Fibroblast of lung (primary cell): ENCODE data around the gene OR56A5. TPM values are rescaled to one million over a fixed set of nuclear protein-coding genes. Genes with fewer than 3 reads are reported as not detected.

Experiments used
- DNase-seq, 2 donors: peaks; one replicate each; pipeline versions ENCODE4 v3.0.0 to v3.0.0-alpha.2; 2010; ENCODE audit warnings: low read depth in 2 of 2
- H2AFZ ChIP-seq: 2 replicates; pipeline ENCODE4 v1.5.1; 2012; ENCODE audit warnings: low read length, control low read depth, inconsistent platforms
- H3K27ac ChIP-seq: 2 replicates; pipeline ENCODE4 v1.5.1; 2011; ENCODE audit warnings: low read length, control low read depth; ENCODE audit not compliant: insufficient read depth
- H3K27me3 ChIP-seq: 2 replicates; pipeline ENCODE4 v1.5.1; 2011; ENCODE audit warnings: mild to moderate bottlenecking, low read length; ENCODE audit not compliant: control insufficient read depth, insufficient read depth
- H3K36me3 ChIP-seq: 2 replicates; pipeline ENCODE4 v1.5.1; 2011; ENCODE audit warnings: low read length; ENCODE audit not compliant: control insufficient read depth, insufficient read depth
- H3K4me1 ChIP-seq: 2 replicates; pipeline ENCODE4 v1.5.1; 2011; ENCODE audit warnings: low read length; ENCODE audit not compliant: control insufficient read depth, insufficient read depth; ENCODE audit errors: extremely low read depth
- H3K4me2 ChIP-seq: 2 replicates; pipeline ENCODE4 v1.5.1; 2011; ENCODE audit warnings: low read length, control low read depth; ENCODE audit not compliant: insufficient read depth; ENCODE audit errors: extremely low read depth
- H3K4me3 ChIP-seq, 4 experiments: fragments of 200-600 bp in 1 of 4; sonication (generic) in 1 of 4; replicated peaks in 1 of 4; 2 replicates each; pipeline ENCODE4 v1.5.1; 2011 to 2016; ENCODE audit warnings: low read length in 4 of 4, low read depth in 3 of 4, mild to moderate bottlenecking in 3 of 4, control low read depth in 2 of 4, inconsistent platforms in 1 of 4, mixed read lengths in 1 of 4; ENCODE audit not compliant: insufficient read depth in 1 of 4; ENCODE audit errors: control extremely low read depth in 1 of 4
- H3K79me2 ChIP-seq: 2 replicates; pipeline ENCODE4 v1.5.1; 2012; ENCODE audit warnings: mild to moderate bottlenecking, low read length, inconsistent platforms; ENCODE audit not compliant: control insufficient read depth, insufficient read depth
- H3K9ac ChIP-seq: 2 replicates; pipeline ENCODE4 v1.5.1; 2011; ENCODE audit warnings: mild to moderate bottlenecking, low read length, control low read depth; ENCODE audit not compliant: insufficient read depth
- H3K9me3 ChIP-seq: 2 replicates; pipeline ENCODE4 v1.5.1; 2012; ENCODE audit warnings: low read depth, low read length; ENCODE audit not compliant: control insufficient read depth, insufficient read depth
- H4K20me1 ChIP-seq: 2 replicates; pipeline ENCODE4 v1.5.1; 2011; ENCODE audit warnings: low read length; ENCODE audit not compliant: control insufficient read depth, insufficient read depth; ENCODE audit errors: extremely low read depth
- EZH2 ChIP-seq: IDR thresholded peaks from 2 replicates; pipeline ENCODE4 v1.5.1; 2012; ENCODE audit warnings: low read length, control low read depth, mild to moderate bottlenecking; ENCODE audit errors: missing control alignments
- polyA plus RNA-seq, 2 donors: library from polyadenylated mRNA; depleted of rRNA in 1 of 2; stranded (reverse) in 1 of 2; unstranded in 1 of 2; fragments of >200 nt; gene quantifications; 2 replicates each; pipeline ENCODE4 v1.2.1, GENCODE V29; 2011 to 2012; ENCODE audit warnings: missing spikeins in 1 of 2
- total RNA-seq: library from RNA; depleted of rRNA; stranded (reverse); fragments of >200 nt; gene quantifications from 2 replicates; pipeline ENCODE4 v1.2.1, GENCODE V29; 2014
- TF ChIP-seq, protein P1 (sequence below), 2 donors: IDR thresholded peaks in 1 of 2; conservative IDR thresholded peaks in 1 of 2; 1 replicate in 1 of 2; 2 replicates in 1 of 2; pipeline ENCODE4 v1.5.1; 2011 to 2012; ENCODE audit warnings: low read length in 2 of 2, control low read depth in 1 of 2, inconsistent platforms in 1 of 2, low read depth in 1 of 2, mild to moderate bottlenecking in 1 of 2

Gene OR56A5
- total and polyA plus RNA-seq, 2 donors (not counting 1 experiment from before 2014, with no cell fraction given): not detected

DNA sequence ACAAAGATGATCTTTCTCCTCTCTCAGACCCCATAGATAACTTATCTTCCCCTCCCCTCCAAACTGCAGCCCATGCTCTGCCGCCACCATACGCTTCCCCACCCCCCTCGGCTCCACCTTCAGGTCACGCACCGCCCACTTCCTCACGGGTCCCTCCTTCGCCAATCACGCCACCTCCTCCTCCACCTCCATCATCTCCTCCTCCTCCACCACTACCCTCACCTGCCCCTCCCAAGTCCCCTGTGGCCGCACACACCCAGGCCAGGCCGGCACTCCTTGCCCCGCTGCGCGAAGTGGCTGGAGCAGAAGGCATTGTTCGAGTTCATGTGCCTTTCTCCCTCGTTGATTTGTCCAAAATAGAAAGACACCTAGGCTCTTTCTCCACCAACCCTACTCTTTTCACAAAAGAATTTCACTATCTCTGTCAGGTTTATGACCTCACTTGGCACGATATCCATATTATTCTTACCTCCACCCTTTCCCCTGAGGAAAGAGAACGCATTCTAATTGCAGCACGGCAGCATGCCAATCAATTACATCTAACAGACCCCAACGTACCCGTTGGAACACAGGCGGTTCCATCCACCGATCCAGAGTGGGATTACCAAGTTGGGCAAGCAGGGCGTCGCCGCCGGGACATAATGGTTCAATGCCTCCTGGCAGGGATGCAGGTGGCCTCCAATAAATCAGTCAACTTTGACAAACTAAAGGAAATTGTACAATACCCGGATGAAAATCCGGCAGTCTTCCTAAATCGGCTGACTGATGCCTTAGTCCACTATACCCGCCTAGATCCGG is 38.5 kb downstream of the OR56A5 start:
- Histone ChIP-seq H3K4me1 (no peaks in the 10 kb centered on the region), H3K27ac (no peak overlapping the region), H4K20me1 (no peaks in the 10 kb centered on the region), H3K4me3 (no peak overlapping the region), H3K4me2 (no peak overlapping the region), H3K9me3 (no peaks in the 10 kb centered on the region), H2AFZ (no peak overlapping the region), H3K9ac (no peak overlapping the region), H3K79me2 (no peaks in the 10 kb centered on the region), H3K27me3 (no peaks in the 10 kb centered on the region), H3K36me3 (no peaks in the 10 kb centered on the region)
- no peak for DNase-seq
- TF ChIP-seq, protein P1, sequence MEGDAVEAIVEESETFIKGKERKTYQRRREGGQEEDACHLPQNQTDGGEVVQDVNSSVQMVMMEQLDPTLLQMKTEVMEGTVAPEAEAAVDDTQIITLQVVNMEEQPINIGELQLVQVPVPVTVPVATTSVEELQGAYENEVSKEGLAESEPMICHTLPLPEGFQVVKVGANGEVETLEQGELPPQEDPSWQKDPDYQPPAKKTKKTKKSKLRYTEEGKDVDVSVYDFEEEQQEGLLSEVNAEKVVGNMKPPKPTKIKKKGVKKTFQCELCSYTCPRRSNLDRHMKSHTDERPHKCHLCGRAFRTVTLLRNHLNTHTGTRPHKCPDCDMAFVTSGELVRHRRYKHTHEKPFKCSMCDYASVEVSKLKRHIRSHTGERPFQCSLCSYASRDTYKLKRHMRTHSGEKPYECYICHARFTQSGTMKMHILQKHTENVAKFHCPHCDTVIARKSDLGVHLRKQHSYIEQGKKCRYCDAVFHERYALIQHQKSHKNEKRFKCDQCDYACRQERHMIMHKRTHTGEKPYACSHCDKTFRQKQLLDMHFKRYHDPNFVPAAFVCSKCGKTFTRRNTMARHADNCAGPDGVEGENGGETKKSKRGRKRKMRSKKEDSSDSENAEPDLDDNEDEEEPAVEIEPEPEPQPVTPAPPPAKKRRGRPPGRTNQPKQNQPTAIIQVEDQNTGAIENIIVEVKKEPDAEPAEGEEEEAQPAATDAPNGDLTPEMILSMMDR (conservative IDR thresholded peaks at IDR 0.05 in 1 of 2, IDR thresholded peaks at IDR 0.05 in 1 of 2; ENCODE audit: low read depth in 1 of 2, low read length in 2 of 2): no peak
- TF ChIP-seq EZH2: no peak

DNA sequence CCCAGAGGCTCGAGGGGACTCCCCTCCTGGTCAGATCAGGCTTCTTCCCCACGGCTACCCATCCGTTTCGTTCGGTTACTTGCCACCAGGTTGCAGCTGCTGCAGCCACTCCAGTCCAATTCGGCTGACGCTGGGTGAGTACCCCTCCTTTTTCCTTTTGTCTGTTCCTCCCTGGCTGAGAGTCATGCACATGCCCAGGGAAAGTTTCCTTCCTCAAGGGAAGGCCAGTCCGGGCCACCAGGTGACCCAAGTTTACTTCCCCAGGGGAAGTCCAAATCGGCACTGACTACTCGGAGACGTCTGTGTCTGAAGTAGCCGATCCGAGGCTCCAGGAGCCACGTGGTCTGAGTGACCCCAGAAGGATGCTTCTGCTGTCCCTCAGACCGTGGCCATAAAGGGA is 39.5 kb downstream of the OR56A5 start:
- Histone ChIP-seq H3K27ac (no peak overlapping the region), H3K9ac (no peak overlapping the region), H3K9me3 (no peaks in the 10 kb centered on the region), H3K4me2 (no peak overlapping the region), H3K4me3 (no peak overlapping the region), H3K4me1 (no peaks in the 10 kb centered on the region), H3K36me3 (no peaks in the 10 kb centered on the region), H3K27me3 (no peaks in the 10 kb centered on the region), H2AFZ (no peak overlapping the region), H4K20me1 (no peaks in the 10 kb centered on the region), H3K79me2 (no peaks in the 10 kb centered on the region)
- DNase-seq: no peak
- TF ChIP-seq EZH2: no peak
- TF ChIP-seq, protein P1 (conservative IDR thresholded peaks at IDR 0.05 in 1 of 2, IDR thresholded peaks at IDR 0.05 in 1 of 2; ENCODE audit: low read depth in 1 of 2, low read length in 2 of 2): no peak

DNA sequence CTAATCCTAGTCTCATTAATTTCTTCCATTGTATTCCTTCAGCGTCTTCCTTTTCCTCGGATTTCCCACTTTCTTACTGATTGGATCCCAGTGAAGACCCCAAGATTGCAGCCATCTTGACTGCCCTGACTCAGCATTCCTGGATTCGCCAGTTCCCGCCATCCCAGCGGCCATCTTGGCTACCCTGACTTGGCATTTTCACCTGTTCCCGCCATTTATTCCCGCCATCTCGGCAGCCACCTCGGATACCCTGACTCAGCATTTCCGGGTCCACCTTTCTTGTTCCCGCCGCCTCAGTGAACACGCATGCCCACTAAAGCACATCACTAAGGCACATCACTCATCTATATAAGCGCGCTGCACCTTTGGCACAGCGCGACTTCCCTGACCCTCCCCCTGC is 40.0 kb downstream of the OR56A5 start:
- H3K4me2 ChIP-seq: no peak overlapping the region
- H3K4me3 ChIP-seq: no peak overlapping the region
- no peaks in the 10 kb centered on the region for H3K4me1 ChIP-seq
- no peaks in the 10 kb centered on the region for H3K36me3 ChIP-seq
- H2AFZ ChIP-seq: no peak overlapping the region
- DNase-seq: no peak
- no peak overlapping the region for H3K27ac ChIP-seq
- H4K20me1 ChIP-seq: no peaks in the 10 kb centered on the region
- H3K9ac ChIP-seq: no peak overlapping the region
- no peaks in the 10 kb centered on the region for H3K27me3 ChIP-seq
- H3K79me2 ChIP-seq: no peaks in the 10 kb centered on the region
- TF ChIP-seq, protein P1 (conservative IDR thresholded peaks at IDR 0.05 in 1 of 2, IDR thresholded peaks at IDR 0.05 in 1 of 2; ENCODE audit: low read depth in 1 of 2, low read length in 2 of 2): no peak
- TF ChIP-seq EZH2: no peak
- H3K9me3 ChIP-seq: no peaks in the 10 kb centered on the region
